Fibroblast of lung (primary cell): ENCODE results near the gene LGALS1.
"Not testable (repeated sequence)": the region's sequence is repeated elsewhere in the genome, so short reads cannot be mapped to it uniquely, and the experiment has no call there.

Source experiments
- EZH2 ChIP-seq: IDR thresholded peaks from 2 replicates; pipeline ENCODE4 v1.5.1; 2012; ENCODE audit warnings: low read length, control low read depth, mild to moderate bottlenecking; ENCODE audit errors: missing control alignments
- TF ChIP-seq, protein P1 (sequence below), 2 donors: IDR thresholded peaks in 1 of 2; conservative IDR thresholded peaks in 1 of 2; 1 replicate in 1 of 2; 2 replicates in 1 of 2; pipeline ENCODE4 v1.5.1; 2011 to 2012; ENCODE audit warnings: low read length in 2 of 2, control low read depth in 1 of 2, inconsistent platforms in 1 of 2, low read depth in 1 of 2, mild to moderate bottlenecking in 1 of 2

- not testable (repeated sequence) for TF ChIP-seq EZH2
- TF ChIP-seq, protein P1, sequence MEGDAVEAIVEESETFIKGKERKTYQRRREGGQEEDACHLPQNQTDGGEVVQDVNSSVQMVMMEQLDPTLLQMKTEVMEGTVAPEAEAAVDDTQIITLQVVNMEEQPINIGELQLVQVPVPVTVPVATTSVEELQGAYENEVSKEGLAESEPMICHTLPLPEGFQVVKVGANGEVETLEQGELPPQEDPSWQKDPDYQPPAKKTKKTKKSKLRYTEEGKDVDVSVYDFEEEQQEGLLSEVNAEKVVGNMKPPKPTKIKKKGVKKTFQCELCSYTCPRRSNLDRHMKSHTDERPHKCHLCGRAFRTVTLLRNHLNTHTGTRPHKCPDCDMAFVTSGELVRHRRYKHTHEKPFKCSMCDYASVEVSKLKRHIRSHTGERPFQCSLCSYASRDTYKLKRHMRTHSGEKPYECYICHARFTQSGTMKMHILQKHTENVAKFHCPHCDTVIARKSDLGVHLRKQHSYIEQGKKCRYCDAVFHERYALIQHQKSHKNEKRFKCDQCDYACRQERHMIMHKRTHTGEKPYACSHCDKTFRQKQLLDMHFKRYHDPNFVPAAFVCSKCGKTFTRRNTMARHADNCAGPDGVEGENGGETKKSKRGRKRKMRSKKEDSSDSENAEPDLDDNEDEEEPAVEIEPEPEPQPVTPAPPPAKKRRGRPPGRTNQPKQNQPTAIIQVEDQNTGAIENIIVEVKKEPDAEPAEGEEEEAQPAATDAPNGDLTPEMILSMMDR (conservative IDR thresholded peaks at IDR 0.05 in 1 of 2, IDR thresholded peaks at IDR 0.05 in 1 of 2; ENCODE audit: low read depth in 1 of 2, low read length in 2 of 2), result not testable (repeated sequence)
Observed at GRCh38 chr22:37656583-37656982, 18.9 kb upstream of the LGALS1 start.
